Fibroblast of skin of right quadriceps (primary cell): ENCODE measurements around the gene CUL3.
A peak's percentile ranks its signal among the peaks of the same experiment; 100 is the strongest.

Experiments
- DNase-seq: peaks from one replicate; pipeline ENCODE4 v3.0.0-alpha.2; 2013

CUL3 gene

GRCh38 chr2:224579411-224579810 is 5.8 kb downstream of the CUL3 start:
- DNase-seq, result no peak

- DNase-seq, result no peak
These were observed 7.6 kb downstream of the CUL3 start for GRCh38 chr2:224577541-224577940.

GRCh38 chr2:224576088-224576715 is 9.0 kb downstream of the CUL3 start:
- DNase-seq, result no peak

GRCh38 chr2:224574423-224575084 is 10.6 kb downstream of the CUL3 start:
- no peak for DNase-seq

GRCh38 chr2:224573724-224574123 is 11.4 kb downstream of the CUL3 start:
- no peak for DNase-seq

GRCh38 chr2:224572338-224572737 is 12.8 kb downstream of the CUL3 start:
- no peak for DNase-seq

GRCh38 chr2:224570328-224570993 is 14.7 kb downstream of the CUL3 start:
- DNase-seq, result peak; percentile 64

GRCh38 chr2:224569654-224570053 is 15.5 kb downstream of the CUL3 start:
- no peak for DNase-seq

- no peak for DNase-seq
These were observed 19.6 kb downstream of the CUL3 start for GRCh38 chr2:224565452-224566035.

GRCh38 chr2:224563537-224563936 is 21.6 kb downstream of the CUL3 start:
- no peak for DNase-seq

- DNase-seq, result no peak
These were observed 22.3 kb downstream of the CUL3 start for GRCh38 chr2:224562831-224563230.

GRCh38 chr2:224561234-224562005 is 23.7 kb downstream of the CUL3 start:
- no peak for DNase-seq

GRCh38 chr2:224560549-224560948 is 24.6 kb downstream of the CUL3 start:
- no peak for DNase-seq

GRCh38 chr2:224557610-224558009 is 27.6 kb downstream of the CUL3 start:
- no peak for DNase-seq

GRCh38 chr2:224556381-224556780 is 28.8 kb downstream of the CUL3 start:
- DNase-seq, result no peak

- no peak for DNase-seq
These were observed 29.3 kb downstream of the CUL3 start for GRCh38 chr2:224555823-224556366.

GRCh38 chr2:224552771-224553170 is 32.4 kb downstream of the CUL3 start:
- DNase-seq, result no peak

GRCh38 chr2:224551693-224552092 is 33.5 kb downstream of the CUL3 start:
- DNase-seq, result no peak

GRCh38 chr2:224546926-224547325 is 38.2 kb downstream of the CUL3 start:
- DNase-seq, result no peak

GRCh38 chr2:224545884-224546644 is 39.1 kb downstream of the CUL3 start:
- peak; percentile 71 for DNase-seq

GRCh38 chr2:224543939-224544338 is 41.2 kb downstream of the CUL3 start:
- no peak for DNase-seq

GRCh38 chr2:224538561-224539138 is 46.5 kb downstream of the CUL3 start:
- no peak for DNase-seq
